GM19438 (cell line): ENCODE results near the gene TSPYL2.

Experiments used
- ATAC-seq: cut with Tn5 transposase; IDR thresholded peaks from one replicate; pipeline ENCODE4 v1.9.1; 2021; ENCODE audit warnings: low read depth; ENCODE audit not compliant: unreplicated experiment

The TSPYL2 gene

DNA sequence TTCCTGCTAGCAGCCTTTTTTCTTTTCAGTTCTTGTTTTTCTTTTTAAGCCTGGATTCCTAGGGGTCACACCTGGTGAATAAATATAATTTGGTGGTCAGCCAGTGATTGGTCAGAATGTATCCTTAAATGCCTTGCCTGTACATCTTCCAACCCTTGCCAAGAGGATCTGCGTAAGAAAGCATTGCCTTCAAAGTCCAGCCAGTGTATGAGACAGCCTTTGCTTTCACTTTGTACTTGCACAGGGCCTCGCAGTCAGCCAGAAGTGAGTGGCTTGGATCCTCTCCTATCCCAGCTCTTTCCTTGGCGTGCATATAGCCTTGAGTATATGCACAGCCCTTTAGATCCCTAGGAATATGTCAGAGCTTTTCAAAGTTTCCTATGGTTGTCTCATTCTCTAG is 33.9 kb downstream of the TSPYL2 start:
- no peak for ATAC-seq

DNA sequence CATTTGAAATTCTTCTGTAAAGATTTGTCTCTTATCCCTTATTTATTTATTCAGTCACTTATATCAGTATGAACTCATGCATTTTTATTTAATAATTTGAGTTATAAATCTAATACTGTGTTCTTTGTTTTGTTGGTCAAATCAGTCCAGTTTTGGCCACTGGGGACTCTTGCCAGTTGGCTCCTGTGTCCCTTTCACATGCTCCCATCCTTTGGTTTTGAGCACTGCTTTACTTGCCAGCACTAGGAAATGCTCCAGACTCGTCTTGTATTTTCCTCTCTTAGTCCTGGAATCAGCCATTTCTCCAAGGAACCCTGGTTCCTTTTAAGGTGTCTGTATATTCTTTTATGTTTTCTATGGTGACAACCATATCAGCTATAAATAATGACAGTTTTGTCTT is 39.8 kb downstream of the TSPYL2 start:
- no peak for ATAC-seq

DNA sequence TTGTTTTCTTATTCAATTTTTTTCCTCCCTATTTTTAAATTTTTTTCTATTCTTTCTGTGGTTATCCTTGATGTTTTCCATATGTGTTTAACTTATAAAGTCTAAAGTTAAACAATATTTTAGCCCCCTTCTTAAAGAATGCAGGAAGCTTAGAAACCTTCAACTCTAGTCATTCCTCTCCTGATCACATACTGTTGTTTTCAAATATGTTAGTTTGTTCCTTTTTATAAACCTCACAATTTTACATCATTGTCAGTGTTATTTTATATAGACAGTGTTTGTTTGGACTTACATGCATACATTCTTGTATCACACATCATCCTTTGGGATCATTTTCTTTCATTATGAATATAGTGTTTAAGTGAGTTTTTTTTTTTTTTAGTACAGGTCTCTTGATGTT is 43.3 kb downstream of the TSPYL2 start:
- ATAC-seq: no peak

- no peak for ATAC-seq
Measured at GRCh38 chrX:53126377-53126776, 44.2 kb downstream of the TSPYL2 start.

GRCh38 chrX:53128097-53128749 is 46.1 kb downstream of the TSPYL2 start:
- no peak for ATAC-seq

DNA sequence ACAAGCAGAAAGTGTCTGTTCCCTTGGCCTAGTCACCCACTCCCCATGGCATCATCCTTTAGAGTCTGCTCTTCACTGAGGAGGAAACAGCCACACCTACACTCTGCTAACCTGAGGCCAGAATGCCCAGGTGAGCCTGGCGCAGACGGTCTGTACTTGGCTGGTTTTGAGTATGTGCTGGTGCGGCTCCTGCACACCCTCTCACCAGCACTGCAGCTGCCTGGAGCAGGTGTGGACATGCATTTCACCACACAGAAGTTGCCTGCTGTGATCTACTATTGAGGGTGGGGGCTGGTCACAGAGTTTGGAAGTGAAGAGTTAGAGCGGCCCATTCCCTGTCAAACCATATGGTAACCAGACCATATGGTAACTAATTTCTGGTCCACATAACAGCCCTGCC is 51.2 kb downstream of the TSPYL2 start:
- no peak for ATAC-seq

GRCh38 chrX:53135581-53135980 is 53.4 kb downstream of the TSPYL2 start:
- ATAC-seq: no peak
